NCI-H69 (cell line): ENCODE results near the gene MAMDC2.

Source experiments
- DNase-seq: peaks from one replicate; lab custom pipeline; 2025; lab: John Stamatoyannopoulos, UW

Gene MAMDC2

DNA sequence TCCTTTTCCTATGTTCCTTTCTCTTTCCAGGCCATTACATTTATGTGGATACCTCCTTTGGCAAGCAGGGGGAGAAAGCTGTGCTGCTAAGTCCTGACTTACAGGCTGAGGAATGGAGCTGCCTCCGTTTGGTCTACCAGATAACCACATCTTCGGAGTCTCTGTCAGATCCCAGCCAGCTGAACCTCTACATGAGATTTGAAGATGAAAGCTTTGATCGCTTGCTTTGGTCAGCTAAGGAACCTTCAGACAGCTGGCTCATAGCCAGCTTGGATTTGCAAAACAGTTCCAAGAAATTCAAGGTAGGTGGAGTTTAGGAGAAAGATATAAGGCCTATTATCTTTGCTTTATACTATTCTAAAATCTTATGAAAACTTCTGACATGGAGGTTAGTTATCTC lies 64.5 kb downstream of the MAMDC2 start:
- DNase-seq: no peak

DNA sequence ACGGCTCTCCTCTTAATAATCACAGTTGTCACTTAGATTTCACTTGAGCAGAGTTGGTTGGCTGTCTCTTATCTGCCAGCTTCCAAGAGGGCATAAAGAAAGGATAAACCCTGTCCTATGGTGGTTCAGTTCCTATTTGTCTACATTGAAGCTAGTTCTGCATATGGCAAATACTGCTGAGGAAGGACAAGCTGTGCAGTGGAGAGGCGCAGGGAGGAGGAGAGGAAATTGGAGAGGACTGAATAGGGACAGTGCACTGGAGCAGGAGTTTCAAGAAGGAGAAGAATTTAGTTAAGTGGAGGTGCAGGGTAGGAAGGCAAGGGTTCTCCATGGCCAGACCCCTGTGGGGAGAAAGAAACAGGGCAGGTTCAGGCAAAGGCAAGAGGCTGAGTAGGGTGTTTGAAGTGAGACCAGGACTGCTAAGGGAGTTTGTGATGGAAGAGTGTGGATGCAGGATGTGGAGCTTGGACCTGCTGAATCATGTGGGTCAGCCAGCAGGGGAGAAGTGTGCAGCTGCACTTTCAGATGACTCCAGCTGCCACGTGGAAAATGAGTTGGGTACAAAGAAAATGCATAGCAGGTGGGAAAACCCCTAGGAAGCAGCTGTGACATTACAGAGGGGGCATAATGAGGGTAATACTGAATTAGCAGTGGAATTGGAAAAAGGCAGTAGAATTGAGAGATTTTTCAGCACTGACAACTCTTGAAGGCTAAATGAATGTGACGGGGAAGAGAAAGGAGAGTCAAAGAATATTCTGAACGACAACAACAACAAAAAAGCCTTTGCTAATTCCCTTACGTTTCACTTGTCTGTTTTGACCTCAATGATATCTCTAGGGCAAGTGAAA lies 66.8 kb downstream of the MAMDC2 start:
- DNase-seq: peak; percentile 93

DNA sequence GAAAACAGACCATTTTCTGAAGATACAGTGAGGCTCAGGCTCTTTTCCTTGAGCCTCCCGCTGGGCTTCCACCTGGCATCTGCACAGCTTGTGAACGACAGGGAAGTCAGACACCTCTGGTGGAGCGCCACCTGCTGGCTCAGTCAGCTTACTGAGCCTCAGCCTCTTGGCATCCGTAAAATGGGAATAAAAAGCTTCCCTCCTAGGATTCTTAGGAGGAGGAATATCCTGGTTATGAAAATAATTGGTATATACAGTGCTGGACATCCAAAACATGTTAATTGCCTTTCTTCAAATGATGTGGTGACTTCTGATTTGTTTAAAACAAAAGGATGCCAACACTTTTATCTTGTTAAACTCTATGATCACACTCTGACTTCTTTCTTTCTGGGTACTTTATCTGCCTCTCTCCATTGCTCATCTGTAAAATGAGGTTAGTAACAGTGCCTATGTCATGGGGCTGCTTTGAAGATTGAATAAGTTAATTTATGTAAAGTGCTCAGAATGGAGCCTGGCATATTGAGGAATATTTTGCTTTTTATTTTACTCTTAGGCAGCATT lies 67.5 kb downstream of the MAMDC2 start:
- DNase-seq: peak; percentile 96

DNA sequence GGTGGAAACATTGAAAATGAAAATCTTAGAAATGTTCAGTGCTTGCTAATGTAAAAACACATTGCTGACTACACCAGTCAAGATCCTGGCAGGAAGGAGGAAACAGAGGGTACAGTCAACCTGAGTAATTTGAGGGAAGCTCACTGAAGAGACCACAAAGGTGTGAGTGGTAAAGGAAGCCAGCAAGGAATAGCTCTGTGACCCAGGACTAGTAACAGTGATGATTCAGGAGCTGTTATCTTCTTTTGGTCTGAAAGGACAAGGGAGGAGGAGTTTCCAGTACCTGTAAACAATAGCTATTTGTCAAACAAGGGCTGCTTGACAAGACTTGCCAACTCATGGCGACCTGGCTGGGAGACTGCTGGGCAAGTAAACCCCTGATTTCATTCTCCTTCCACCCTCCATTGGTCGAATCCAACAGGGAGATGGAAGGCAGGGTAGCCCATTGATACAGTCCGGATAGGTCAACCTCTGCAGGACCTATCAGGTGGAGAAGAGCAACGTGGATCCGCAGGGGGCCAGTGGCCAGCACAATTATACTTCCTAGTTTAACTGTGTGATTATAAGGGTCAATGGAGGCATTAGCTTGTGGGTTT lies 68.1 kb downstream of the MAMDC2 start:
- DNase-seq: peak; percentile 45

DNA sequence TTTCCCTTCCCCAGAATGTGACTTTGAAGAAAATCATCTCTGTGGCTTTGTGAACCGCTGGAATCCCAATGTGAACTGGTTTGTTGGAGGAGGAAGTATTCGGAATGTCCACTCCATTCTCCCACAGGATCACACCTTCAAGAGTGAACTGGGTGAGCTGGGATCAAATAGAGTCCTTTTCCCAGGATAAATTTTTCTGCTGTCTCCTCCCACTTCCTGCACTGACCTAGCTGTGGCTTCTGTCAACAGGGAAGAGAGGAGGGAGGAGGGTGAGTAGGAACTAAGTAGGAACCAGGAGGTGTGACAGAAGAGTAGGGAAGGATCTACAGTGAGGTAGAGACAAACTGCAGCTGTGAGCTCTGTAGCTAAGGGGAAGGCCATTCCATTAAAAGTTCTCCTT lies 69.3 kb downstream of the MAMDC2 start:
- DNase-seq: peak; percentile 70

DNA sequence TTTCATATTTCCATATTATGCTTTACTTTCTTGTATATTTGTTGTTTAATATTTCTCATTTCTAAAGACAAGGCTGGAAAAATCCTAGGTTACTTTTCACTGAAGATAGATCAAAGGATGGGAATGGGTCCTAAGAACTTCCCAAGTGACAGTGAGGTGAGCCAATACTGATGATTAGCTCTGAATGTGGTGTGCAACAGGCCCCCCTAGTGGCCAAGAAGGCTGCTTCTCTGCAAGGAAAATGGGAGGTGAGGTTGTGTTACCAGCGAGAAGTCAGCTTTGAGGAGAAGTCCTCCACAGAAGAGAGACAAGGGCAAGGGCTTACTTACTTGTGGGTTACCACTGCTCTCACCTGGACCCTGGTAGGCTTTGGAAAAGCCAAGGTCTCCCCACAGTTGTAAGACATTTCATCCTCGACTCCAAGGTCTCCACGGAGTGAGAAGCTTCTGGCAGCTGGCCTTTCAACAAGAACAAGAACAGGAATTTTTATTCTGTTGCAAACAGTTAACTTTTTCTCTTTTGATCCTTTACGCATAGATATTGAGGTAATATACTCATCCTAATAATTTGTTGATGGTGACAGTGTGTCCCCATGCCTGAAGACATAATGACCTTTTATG lies 69.9 kb downstream of the MAMDC2 start:
- DNase-seq: peak; percentile 76

DNA sequence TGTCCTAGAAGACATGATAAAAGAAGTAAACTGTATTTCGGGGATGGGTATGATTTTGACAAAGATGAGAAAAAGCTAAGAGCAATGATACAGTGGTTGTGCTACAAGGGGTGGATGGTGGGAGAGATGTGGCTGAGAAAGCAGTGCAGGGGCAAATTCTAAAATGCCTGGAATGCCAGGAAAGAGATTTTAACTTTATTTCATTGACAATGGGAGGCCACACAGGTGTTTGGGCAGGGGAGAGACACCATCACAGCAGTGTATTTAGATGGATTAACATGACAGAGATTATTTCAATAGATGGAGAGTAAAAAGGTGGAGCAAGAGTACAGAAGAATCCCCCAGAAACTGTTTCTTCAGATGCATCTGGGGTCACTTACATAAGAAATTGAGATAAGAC lies 71.2 kb downstream of the MAMDC2 start:
- DNase-seq: no peak

DNA sequence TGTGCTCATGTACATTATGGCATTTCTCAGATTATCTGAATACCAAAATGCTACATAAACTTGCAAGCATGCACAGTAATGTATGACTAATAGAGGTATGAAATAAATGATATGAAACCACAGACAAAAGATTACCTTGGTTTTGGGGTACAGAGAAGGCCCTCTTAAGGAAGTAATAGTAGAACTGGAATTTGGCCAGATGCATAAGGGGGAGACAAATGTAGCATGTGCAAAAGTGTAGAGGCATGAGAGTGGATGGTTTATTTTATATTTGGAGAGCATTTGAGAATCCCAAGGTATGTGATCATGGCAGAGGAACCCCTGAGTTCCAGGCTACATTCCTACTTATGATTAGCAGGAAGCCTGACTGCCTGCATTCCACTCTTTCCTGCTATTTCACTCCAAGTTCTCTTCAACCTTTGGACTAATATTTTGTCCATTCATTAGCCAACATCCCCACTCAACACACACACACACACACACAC lies 74.2 kb downstream of the MAMDC2 start:
- DNase-seq: no peak

DNA sequence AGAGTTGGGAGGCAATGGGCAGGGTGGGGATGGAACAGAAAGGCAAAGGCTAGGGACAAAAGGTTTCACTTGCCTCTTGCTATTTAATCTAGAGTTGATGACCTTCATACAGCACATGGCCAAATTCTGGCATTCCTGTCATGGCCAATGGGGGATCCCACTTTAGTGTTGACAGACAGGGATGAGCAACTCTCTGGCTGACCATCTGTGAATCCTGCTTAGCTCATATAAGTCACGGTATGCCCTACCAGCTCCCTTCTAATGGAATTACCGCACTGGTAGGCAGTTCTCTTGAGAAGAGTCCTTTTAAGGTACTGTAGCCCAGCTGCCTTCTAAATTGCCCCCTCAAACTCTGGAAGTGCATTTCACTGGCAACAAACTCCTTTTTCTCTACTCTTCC lies 76.1 kb downstream of the MAMDC2 start:
- DNase-seq: no peak

DNA sequence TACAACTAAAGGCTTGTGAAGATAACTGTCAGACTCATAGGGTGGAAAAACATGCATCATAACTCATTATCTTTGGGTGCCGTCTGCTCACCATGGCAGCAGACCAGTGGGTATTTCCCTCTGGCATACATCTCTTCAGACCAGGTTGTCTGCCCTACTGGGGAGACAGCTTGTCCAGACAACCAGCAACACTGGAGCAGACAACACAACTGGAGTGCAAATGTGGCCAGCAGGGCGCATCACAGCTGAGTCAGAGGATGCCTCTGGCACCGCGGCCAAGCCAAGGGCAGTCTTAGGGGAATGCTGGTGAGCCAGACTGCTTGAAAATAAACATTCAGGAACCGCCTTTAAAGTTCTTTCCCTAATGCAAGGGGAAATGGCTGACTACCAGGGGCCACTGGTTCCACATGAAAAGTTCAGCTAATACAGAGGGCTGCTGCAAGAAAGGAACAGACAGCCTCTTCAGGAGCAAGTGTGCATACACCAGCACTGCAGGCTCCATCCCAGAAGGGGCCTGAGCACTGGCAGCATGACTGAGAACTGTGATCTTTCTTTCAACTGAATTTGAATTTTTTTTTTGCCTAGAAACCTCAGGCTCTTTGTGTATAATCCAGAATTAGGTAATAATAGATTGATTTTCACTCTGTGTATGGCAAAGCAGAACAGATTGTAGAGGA lies 77.3 kb downstream of the MAMDC2 start:
- DNase-seq: peak; percentile 47

DNA sequence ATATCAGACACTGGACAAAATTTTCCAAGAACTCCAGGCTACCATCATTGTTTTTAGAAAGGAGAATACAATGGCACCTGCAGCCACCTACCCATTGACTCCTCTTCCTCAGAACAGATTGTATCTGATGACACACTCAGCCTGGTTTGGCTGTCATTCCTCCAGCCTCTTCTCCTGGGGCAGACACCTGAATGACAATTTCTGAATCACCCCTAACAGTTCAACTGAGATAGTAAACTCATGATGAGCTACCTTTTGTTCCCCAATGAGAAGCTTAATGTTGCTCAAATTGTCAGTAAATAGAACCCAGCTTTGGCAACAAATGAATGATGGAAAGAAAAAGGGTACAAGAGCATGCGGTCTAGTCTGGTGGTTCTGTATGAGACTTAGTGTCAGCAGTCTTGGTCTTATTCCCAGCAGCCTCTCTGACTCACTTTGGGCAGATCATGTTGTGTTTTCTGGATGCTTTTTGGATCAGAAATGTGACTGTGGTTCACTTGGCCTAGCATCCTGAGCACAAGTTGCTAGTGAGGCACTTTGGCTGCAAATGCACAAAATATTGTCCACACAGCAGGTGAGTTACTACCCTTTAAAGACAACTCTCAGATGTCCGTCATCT lies 78.3 kb downstream of the MAMDC2 start:
- DNase-seq: no peak

DNA sequence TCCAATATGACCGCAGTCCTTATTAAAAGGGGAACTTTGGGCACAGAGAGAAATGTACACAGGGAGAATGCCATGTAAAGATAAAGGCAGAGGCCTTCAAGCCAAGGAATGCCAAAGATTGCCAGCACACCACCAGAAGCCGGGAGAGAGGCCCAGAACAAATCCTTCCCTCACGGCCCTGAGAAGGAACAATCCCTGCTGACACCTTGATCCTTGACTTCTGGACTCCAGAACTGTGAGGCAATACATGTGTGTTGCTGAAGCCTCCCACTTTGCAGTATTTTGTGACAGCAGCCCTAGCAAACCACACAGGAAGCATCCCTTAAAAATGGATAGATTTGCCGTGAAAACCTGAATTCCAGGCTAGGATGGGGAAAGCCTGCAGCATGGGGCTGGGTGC lies 80.0 kb downstream of the MAMDC2 start:
- DNase-seq: no peak

DNA sequence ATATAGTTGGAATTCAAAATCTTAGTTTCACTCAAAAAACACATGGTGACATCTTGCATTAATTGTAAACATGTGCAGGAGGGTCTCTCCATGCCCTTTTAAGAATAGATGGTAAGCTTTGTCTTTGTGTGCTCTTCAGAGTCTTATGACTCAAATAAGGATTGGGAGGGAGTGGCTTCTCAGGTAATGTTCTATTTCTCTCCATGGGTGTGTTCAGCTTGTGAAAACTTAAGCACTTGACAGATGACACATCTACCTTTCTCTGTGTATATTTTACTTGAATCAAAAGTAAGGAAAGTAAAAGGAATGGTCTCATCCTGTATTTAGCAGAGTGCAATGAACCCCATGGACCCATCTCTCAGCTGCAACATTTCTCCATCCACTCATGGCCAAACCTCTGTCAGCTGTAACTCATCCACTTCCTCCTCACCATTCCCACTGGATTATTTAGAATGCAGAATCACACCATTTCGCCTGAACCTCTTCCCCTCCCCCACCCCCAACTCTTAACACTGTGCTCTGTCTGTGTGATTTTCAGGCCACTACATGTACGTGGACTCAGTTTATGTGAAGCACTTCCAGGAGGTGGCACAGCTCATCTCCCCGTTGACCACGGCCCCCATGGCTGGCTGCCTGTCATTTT lies 82.1 kb downstream of the MAMDC2 start:
- DNase-seq: no peak

DNA sequence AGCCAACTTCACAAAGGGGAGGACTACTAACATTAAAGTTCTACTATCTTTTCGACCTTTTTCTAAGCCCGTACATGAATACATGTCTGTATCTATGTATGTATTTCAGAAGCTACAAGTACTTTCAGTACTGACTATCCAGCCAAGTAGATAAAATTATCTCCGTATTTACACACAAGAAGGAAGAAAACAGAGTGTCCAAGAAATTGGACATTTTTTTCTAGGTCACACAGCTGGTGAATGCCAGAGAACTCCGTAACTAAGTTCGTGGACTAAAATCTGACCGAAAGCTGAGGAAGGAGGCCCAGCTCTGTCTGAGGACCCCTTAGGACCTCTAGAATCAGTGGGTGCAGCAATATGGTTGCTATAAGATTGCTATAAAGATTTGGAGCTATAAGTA lies 83.4 kb downstream of the MAMDC2 start:
- no peak for DNase-seq

DNA sequence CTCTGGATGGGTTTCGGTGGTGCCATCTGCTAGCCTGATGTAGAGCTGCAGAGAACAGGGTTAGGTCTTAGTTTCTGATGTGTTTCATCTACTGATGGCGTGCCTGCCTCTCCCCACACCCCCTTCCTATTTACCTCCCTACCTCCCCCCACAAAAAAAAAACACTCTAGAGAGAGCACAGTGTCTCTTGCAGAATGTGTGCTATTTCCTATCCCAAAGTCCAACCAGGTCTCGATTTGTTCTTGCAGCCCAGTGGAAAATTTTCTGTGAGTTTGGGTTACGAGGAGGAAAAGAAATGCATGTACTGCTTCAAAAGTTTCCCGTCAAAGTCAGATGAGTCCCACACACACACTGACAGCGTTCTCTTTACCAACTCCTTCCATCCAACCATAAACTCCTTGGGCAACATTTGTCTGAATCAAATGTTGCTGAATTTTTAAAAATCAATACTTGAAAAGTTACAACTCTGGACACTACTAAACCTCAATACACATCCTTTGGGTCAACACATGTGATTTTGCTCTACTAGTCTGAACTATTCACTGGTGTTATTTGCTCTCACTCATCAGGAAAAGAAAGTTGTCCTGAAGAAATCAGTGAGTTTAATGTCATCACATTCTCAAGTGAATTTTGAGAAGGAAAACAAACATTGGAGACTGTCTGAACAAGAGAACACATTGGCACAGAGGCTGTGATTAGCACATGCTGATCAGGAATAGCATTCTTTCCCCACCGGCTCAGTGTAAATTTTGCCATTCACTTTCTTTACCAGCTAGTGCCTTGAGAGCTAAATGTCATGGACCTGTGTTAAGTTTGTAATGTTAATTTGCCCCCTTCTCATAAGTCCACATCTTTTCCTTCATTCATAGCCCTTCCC lies 84.1 kb downstream of the MAMDC2 start:
- DNase-seq: no peak

DNA sequence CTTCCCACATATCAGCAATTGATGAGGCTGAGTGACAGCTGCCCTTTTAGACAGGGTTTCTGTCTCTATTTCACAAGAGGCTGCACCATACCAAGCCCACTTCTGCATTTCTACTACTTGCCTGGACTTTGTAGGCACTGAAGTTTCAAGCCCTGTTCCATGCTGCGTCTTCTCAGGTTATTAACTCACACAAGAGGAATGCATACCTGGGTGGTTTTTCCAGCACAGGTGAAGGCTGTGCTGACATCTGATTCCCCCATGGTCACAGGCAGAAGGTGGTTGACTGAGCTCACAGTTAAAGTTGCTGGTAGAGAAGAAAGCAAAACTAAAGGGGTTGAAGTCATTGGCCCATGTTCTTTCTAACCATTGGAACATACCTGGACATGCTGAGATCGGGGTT lies 86.6 kb downstream of the MAMDC2 start:
- no peak for DNase-seq

DNA sequence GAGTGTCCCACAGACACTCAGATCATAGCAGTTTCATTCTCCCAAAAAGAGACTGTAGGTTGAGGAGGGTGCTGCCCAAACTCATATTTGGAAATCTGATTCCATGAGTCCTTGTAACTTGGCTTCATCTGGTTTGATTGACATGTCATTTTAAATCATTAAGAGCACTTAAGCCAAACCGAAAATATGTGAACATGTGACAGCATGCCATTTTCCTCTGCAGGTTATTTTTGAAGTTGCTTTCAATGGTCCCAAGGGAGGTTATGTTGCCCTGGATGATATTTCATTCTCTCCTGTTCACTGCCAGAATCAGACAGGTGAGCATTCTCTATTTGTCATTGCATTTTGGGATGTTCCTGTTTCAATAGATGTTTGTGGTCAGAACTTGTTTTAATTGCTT lies 87.6 kb downstream of the MAMDC2 start:
- peak; percentile 73 for DNase-seq

DNA sequence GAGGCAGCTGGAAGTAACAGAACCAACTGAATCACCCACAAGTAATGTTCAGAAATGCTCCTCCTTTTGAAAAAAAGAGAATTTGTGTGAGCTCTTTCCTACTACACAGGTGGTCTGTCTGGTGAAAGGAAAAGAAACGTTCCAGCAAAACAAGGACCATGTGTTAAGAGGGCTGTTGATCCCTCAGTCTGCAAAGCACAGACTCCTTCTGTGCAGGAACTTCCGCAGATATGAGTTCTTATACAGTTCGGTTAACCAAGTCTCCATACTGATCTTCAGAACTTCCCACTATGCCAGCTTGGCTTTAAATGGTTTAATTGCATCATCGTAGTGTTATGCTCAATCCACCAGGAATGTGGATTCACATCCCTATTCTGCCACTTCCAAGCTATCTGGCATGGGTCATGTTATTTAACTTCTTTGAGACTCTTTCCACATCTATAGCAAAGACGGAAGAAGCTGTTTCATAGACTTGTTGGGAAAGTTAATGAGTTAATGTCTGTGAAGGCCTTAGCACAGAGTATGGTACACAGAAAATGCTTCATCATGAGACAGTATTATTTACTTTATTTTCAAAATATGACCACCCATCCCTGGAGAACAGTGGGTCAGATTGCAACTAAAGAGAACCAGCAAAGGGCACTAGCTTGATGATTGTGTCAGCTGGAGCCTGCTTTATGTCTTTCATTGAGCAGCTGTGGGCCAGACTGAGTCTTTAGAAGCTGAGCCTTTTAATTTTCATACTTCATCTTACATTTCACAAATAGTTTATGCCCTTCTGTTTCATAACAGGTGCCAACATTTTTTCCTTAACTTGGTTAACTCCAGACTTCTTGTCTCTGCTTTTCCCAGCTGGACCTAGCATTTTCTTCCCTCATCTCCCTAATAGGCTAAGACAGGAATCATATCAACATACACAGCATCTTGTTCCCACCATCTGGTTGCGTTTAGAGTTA lies 89.9 kb downstream of the MAMDC2 start:
- no peak for DNase-seq

DNA sequence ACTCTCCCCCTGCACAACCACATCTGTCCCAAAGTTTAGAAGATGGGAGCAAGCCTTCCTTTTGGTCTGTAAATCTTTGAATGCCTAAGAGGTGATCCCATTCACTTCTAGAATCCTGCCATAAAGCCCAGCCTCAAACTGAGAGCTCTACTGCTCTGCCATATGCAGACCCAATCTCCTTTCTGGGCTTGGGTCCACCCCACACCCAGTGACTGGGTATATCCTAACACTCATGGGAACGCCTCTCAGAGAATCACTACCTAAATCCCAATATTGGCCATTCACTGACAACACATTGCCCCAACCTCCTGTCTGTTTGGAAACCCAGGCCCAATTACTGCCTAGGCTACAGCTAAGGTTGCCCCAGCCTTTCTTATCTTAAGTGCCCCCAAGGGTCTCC lies 90.7 kb downstream of the MAMDC2 start:
- DNase-seq: no peak
